ENCODE results near the gene TBL1X. TPM values are rescaled to one million over a fixed set of nuclear protein-coding genes. Genes with fewer than 3 reads are reported as not detected.

The TBL1X gene
- total RNA-seq, 2 experiments from 2014 or later: 20.7 to 21.6 TPM

DNA sequence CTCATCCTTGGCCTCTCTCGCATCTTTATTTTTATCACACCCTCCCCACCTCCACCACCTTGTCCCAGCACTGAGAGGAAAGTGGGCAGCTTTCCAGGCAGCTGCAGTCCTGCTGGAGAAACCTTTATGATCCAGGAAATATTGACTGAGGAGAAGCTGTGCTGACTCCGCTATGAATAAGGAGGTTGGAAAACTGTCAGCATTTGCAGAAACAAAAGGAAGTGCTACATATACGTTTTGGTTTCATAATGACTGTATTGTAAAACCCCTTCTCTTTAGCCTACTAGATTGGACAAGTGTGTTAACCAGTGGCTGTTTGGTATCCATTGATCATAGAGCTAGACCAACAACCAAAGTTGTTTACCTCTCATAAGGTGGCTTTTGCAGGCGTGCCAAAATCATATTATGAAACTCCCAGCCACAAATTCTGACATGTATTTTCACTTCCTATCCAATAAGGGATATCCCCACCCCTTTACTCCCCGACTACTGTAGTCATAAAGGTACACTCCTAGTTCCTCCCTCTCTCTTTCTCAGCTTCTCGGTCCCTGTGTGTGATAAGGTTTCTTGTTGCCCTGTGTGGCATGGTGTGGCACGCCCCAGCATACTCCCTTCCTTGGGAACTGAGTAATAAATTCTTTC, 212.4 kb downstream of the TBL1X start:
- peaks cover 23% of the 10 kb centered on the region for H3K4me1 Mint-ChIP-seq (ENCODE audit: low read depth)
- DNase-seq: peak; percentile 51
- no peaks in the 10 kb centered on the region for H3K9me3 Mint-ChIP-seq
- intact Hi-C loops (cut with micrococcal nuclease): loop anchor here (1.0 to 5.0 kb wide), 10 partner anchors 33 to 510 kb away; no protein-coding TSS in a partner anchor
- H3K4me3 Mint-ChIP-seq: no peak overlapping the region
- H3K27me3 Mint-ChIP-seq (ENCODE audit: low read depth): no peaks in the 10 kb centered on the region
- peaks cover 12% of the 10 kb centered on the region for H3K36me3 Mint-ChIP-seq (ENCODE audit: low read depth)
- CTCF ChIA-PET: no interaction called here
- peak overlapping the region; percentile 50 for H3K27ac Mint-ChIP-seq

DNA sequence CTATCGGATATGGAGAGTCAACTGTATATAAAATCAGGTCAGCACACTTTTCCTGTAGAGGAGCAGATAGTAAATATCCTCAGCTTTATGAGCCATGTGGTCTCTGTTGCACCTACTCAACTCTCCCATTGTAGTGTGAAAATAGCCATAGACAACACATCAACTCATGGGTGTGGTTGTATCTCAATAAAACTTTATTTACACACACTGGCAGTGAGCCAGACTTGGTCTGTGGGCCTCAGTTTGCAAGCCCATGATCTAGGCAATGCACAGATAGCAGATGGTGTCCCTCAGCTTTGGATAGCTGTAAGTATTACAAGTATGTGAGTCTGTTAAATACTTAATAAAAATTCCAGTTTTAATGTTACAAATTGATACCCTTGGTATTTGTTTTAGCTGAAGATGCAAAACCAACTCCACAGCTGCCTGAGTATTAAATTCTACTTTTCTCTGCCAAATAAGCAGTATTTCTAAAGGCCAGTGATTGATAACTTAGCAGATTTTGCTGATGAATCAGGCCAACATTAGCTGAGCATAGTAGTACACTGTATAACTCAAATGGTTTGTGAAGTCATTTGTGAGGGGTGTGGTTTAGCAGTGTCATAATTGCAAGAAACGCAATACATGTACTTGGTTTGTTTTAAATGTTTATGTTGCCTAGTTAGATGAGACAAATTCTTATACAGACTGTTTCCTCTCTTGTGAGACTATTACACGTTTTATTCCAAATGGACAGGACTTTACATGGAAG, 213.5 kb downstream of the TBL1X start:
- no peak overlapping the region for H3K4me3 Mint-ChIP-seq
- H3K27ac Mint-ChIP-seq: no peak overlapping the region
- CTCF ChIA-PET: interaction anchor here (0.5 to 0.7 kb wide), 2 partner anchors 152 to 228 kb away, joined by 4 to 6 read pairs; no protein-coding TSS in a partner anchor

DNA sequence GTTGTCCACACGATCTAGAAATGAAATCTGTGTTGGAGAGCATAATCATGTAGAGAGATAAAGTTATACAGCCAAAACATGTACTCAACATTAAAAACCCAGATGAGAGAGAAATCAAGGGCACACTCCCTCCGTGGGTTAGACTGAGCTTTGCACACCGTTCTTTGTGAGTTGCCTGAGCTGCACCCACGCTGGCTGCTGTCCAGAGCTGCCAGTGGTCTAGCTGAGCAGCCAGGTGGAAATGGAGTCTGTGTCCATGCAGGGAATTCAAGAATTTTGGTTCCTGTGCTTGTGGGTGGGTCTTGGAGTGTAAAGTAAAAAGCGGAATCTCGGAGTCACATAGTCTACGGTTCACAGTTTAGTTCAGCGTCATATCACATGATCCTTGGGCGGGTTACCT, 216.2 kb downstream of the TBL1X start:
- intact Hi-C loops (cut with micrococcal nuclease): no loop called here
- Mint-ChIP-seq H3K4me1 (ENCODE audit: low read depth) (peaks cover 21% of the 10 kb centered on the region), H3K4me3 (no peak overlapping the region), H3K9me3 (no peaks in the 10 kb centered on the region), H3K27me3 (ENCODE audit: low read depth) (no peaks in the 10 kb centered on the region), H3K36me3 (ENCODE audit: low read depth) (peaks cover 11% of the 10 kb centered on the region), H3K27ac (no peak overlapping the region)
- CTCF ChIA-PET: interaction anchor here (0.6 kb wide), 1 partner anchor 30 kb away, joined by 3 read pairs; no protein-coding TSS in a partner anchor
- DNase-seq: no peak

More for the DNA sequence above, 213.5 kb downstream of the TBL1X start:
- H3K36me3 Mint-ChIP-seq (ENCODE audit: low read depth): peaks cover 9% of the 10 kb centered on the region
- peaks cover 23% of the 10 kb centered on the region for H3K4me1 Mint-ChIP-seq (ENCODE audit: low read depth)
- no peaks in the 10 kb centered on the region for H3K27me3 Mint-ChIP-seq (ENCODE audit: low read depth)
- intact Hi-C loops (cut with micrococcal nuclease): loop anchor here (5.0 kb wide), 1 partner anchor 511 kb away; no protein-coding TSS in a partner anchor
- no peaks in the 10 kb centered on the region for H3K9me3 Mint-ChIP-seq
- DNase-seq: no peak

GRCh38 chrX:9681422-9681821, 216.6 kb downstream of the TBL1X start:
- no peak overlapping the region for H3K27ac Mint-ChIP-seq
- CTCF ChIA-PET: no interaction called here
- no peaks in the 10 kb centered on the region for H3K9me3 Mint-ChIP-seq
- no peak overlapping the region for H3K4me3 Mint-ChIP-seq
- no peak for DNase-seq
- peaks cover 19% of the 10 kb centered on the region for H3K4me1 Mint-ChIP-seq (ENCODE audit: low read depth)
- H3K36me3 Mint-ChIP-seq (ENCODE audit: low read depth): peaks cover 13% of the 10 kb centered on the region
- intact Hi-C loops (cut with micrococcal nuclease): no loop called here
- H3K27me3 Mint-ChIP-seq (ENCODE audit: low read depth): no peaks in the 10 kb centered on the region

- H3K4me3 Mint-ChIP-seq: no peak overlapping the region
- H3K4me1 Mint-ChIP-seq (ENCODE audit: low read depth): peaks cover 11% of the 10 kb centered on the region
- DNase-seq: no peak
- peaks cover 14% of the 10 kb centered on the region for H3K36me3 Mint-ChIP-seq (ENCODE audit: low read depth)
- H3K27me3 Mint-ChIP-seq (ENCODE audit: low read depth): no peaks in the 10 kb centered on the region
- H3K27ac Mint-ChIP-seq: no peak overlapping the region
- CTCF ChIA-PET: no interaction called here
- H3K9me3 Mint-ChIP-seq: no peaks in the 10 kb centered on the region
- intact Hi-C loops (cut with micrococcal nuclease): no loop called here
Observed at GRCh38 chrX:9682456-9682855, 217.6 kb downstream of the TBL1X start.

DNA sequence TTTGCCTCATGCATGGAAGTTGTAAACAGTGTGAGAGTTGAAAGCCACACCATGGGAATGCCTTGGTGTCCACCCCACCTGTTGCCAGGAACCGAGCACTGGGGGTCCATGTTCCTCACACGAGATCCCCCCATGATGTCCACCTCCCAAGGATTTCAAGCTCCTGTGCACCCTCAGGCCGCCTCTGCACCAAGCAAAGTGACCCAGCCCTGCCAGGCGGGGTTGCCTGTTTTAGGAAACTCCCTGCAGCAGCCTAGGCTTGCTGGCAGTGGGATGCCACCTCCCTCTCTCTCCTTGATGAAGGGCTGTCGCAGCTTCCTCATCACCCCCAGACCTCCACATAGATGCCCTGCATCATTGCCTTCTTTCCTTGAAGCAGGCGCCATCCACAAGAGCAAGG, 218.0 kb downstream of the TBL1X start:
- Mint-ChIP-seq H3K27ac (no peak overlapping the region), H3K4me1 (ENCODE audit: low read depth) (peaks cover 7% of the 10 kb centered on the region), H3K27me3 (ENCODE audit: low read depth) (no peaks in the 10 kb centered on the region), H3K9me3 (no peaks in the 10 kb centered on the region), H3K36me3 (ENCODE audit: low read depth) (peaks cover 13% of the 10 kb centered on the region), H3K4me3 (no peak overlapping the region)
- no peak for DNase-seq
- intact Hi-C loops (cut with micrococcal nuclease): no loop called here
- CTCF ChIA-PET: no interaction called here

GRCh38 chrX:9683350-9683749, 218.5 kb downstream of the TBL1X start:
- Mint-ChIP-seq H3K4me3 (no peak overlapping the region), H3K27me3 (ENCODE audit: low read depth) (no peaks in the 10 kb centered on the region), H3K9me3 (no peaks in the 10 kb centered on the region), H3K4me1 (ENCODE audit: low read depth) (peaks cover 3% of the 10 kb centered on the region), H3K27ac (no peak overlapping the region), H3K36me3 (ENCODE audit: low read depth) (peaks cover 13% of the 10 kb centered on the region)
- intact Hi-C loops (cut with micrococcal nuclease): no loop called here
- DNase-seq: no peak
- CTCF ChIA-PET: no interaction called here

GRCh38 chrX:9687899-9688298, 223.0 kb downstream of the TBL1X start:
- intact Hi-C loops (cut with micrococcal nuclease): no loop called here
- no peak for DNase-seq
- Mint-ChIP-seq H3K9me3 (no peaks in the 10 kb centered on the region), H3K4me3 (no peak overlapping the region), H3K27me3 (ENCODE audit: low read depth) (no peaks in the 10 kb centered on the region), H3K4me1 (ENCODE audit: low read depth) (no peaks in the 10 kb centered on the region), H3K36me3 (ENCODE audit: low read depth) (peaks cover 11% of the 10 kb centered on the region), H3K27ac (no peak overlapping the region)
- CTCF ChIA-PET: interaction anchor here (0.6 to 0.7 kb wide), 2 partner anchors 13 to 298 kb away, joined by 3 read pairs; no protein-coding TSS in a partner anchor

GRCh38 chrX:9688833-9689232, 224.0 kb downstream of the TBL1X start:
- Mint-ChIP-seq H3K27me3 (ENCODE audit: low read depth) (no peaks in the 10 kb centered on the region), H3K27ac (no peak overlapping the region), H3K4me1 (ENCODE audit: low read depth) (no peaks in the 10 kb centered on the region), H3K9me3 (no peaks in the 10 kb centered on the region), H3K4me3 (no peak overlapping the region), H3K36me3 (ENCODE audit: low read depth) (peaks cover 13% of the 10 kb centered on the region)
- no peak for DNase-seq
- intact Hi-C loops (cut with micrococcal nuclease): no loop called here
- CTCF ChIA-PET: no interaction called here

DNA sequence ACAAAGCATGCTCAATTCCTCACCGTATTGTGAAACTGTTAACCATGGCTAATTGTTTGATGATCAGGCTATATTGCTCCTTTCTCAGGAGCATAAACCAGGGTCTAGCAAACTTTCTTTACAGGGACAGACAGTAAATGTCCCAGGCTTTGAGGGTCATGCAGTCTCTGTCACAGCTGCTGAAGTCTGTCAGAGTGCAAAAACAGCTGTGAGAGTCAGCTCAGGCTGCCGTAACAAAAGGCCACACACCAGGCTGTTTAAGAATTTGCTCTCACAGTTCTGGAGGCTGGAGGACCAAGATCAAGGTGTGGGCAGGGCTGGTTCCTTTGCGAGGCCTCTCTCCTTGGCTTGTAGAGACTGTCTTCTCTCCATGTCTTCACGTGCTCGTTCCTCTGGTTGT, 225.2 kb downstream of the TBL1X start:
- H3K4me3 Mint-ChIP-seq: no peak overlapping the region
- H3K36me3 Mint-ChIP-seq (ENCODE audit: low read depth): peaks cover 13% of the 10 kb centered on the region
- H3K27me3 Mint-ChIP-seq (ENCODE audit: low read depth): no peaks in the 10 kb centered on the region
- CTCF ChIA-PET: no interaction called here
- no peak overlapping the region for H3K27ac Mint-ChIP-seq
- no peaks in the 10 kb centered on the region for H3K4me1 Mint-ChIP-seq (ENCODE audit: low read depth)
- intact Hi-C loops (cut with micrococcal nuclease): no loop called here
- DNase-seq: no peak
- no peaks in the 10 kb centered on the region for H3K9me3 Mint-ChIP-seq

DNA sequence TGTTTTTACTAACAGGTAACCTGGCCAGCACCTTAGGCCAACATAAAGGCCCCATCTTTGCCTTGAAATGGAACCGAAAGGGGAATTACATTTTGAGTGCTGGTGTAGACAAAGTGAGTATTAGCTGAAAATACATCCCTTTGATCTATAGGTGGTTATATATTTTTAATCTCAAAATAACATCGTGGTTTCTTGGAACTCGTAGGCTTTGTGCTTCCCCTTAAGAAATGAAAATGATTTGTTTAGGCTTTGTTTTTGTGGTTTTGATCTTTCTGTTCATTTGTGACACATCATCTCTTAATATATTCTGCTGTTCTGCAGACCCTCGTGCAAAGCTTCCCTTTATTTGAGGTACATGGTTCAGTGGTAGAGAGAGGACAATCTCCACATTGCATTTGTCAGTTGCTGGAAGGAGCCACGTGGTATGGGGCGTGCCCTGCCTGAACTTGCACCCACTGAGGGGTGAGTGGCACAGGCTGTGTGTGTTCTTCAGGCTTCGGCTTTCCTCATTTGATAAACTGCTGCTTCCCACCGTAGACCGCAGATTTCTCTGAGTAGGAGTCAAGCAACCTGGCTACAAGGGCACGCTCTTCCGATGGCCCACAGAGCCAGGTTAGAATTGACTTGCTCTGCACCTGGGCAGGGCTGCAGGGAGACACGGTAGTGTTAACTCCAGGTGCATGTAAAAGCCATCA, 228.6 kb downstream of the TBL1X start:
- Mint-ChIP-seq H3K27me3 (ENCODE audit: low read depth) (no peaks in the 10 kb centered on the region), H3K27ac (no peak overlapping the region), H3K36me3 (ENCODE audit: low read depth) (peaks cover 11% of the 10 kb centered on the region)

DNA sequence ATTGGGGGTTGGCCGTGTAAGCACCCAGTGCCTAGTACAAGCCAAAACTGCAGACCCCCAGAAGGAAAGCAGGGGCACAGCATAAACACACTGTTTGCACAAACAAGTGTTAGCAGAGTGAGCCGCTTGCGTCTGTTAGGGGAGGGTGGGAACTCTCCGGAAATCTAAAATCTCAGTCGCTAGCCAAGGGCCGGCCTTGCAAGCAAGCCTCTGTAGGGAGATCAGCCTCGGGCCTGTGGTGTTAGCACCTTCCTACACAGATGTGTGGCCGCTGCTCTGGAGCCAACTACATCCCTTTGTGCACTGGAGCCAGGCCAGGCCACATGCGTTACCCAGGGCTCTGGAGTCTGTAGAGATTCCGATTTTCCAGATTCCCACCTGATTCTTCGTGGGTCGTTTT, 233.7 kb downstream of the TBL1X start:
- no peak for DNase-seq
- CTCF ChIA-PET: no interaction called here
- Mint-ChIP-seq H3K4me3 (no peak overlapping the region), H3K9me3 (no peaks in the 10 kb centered on the region), H3K4me1 (ENCODE audit: low read depth) (no peaks in the 10 kb centered on the region), H3K36me3 (ENCODE audit: low read depth) (peaks cover 24% of the 10 kb centered on the region), H3K27me3 (ENCODE audit: low read depth) (no peaks in the 10 kb centered on the region), H3K27ac (no peak overlapping the region)
- intact Hi-C loops (cut with micrococcal nuclease): no loop called here

More for the DNA sequence above, 228.6 kb downstream of the TBL1X start:
- Mint-ChIP-seq H3K4me3 (no peak overlapping the region), H3K9me3 (no peaks in the 10 kb centered on the region), H3K4me1 (ENCODE audit: low read depth) (no peaks in the 10 kb centered on the region)
- intact Hi-C loops (cut with micrococcal nuclease): no loop called here
- CTCF ChIA-PET: interaction anchor here (0.8 kb wide), 1 partner anchor 380 kb away, joined by 3 read pairs; no protein-coding TSS in a partner anchor
- DNase-seq: no peak

Measured in activated naive CD4-positive, alpha-beta T cell treated with anti-CD3 and anti-CD28 coated beads for 36 hours (primary cell).